IPS-18c (cell line): ENCODE results near the gene TRMT10A.
"Not testable (repeated sequence)": the region's sequence is repeated elsewhere in the genome, so short reads cannot be mapped to it uniquely, and the experiment has no call there.

Source experiments
- H3K4me3 ChIP-seq: 2 replicates; pipeline ENCODE4 v1.7.0; 2013; ENCODE audit warnings: low read depth, mild to moderate bottlenecking, low read length, moderate library complexity; ENCODE audit not compliant: insufficient read depth
- H3K9me3 ChIP-seq: one replicate; pipeline ENCODE4 v1.6.1; 2013; ENCODE audit warnings: mild to moderate bottlenecking, low read length, moderate library complexity; ENCODE audit not compliant: control insufficient read depth, insufficient read depth

Gene TRMT10A

GRCh38 chr4:99573735-99574368 lies 10.0 kb upstream of the TRMT10A start:
- H3K9me3 ChIP-seq = no peaks in the 10 kb centered on the region
- H3K4me3 ChIP-seq = no peak overlapping the region

GRCh38 chr4:99572527-99573240 lies 8.8 kb upstream of the TRMT10A start:
- Histone ChIP-seq H3K9me3 (no peaks in the 10 kb centered on the region), H3K4me3 (no peak overlapping the region)

- H3K4me3 ChIP-seq = no peak overlapping the region
- H3K9me3 ChIP-seq = no peaks in the 10 kb centered on the region
These were observed 8.0 kb upstream of the TRMT10A start for GRCh38 chr4:99571883-99572282.

GRCh38 chr4:99564921-99565320 lies 1.1 kb upstream of the TRMT10A start:
- H3K9me3 ChIP-seq = no peaks in the 10 kb centered on the region
- H3K4me3 ChIP-seq = no peak overlapping the region

- Histone ChIP-seq H3K9me3 (no peaks in the 10 kb centered on the region), H3K4me3 (no peak overlapping the region)
These were observed 11.0 kb downstream of the TRMT10A start for GRCh38 chr4:99552872-99553271.

GRCh38 chr4:99540277-99540939 lies 23.4 kb downstream of the TRMT10A start:
- Histone ChIP-seq H3K4me3 (no peak overlapping the region), H3K9me3 (no peaks in the 10 kb centered on the region)

- no peaks in the 10 kb centered on the region for H3K9me3 ChIP-seq
- no peak overlapping the region for H3K4me3 ChIP-seq
These were observed 26.2 kb downstream of the TRMT10A start for GRCh38 chr4:99537674-99538073.

- Histone ChIP-seq H3K9me3 (no peaks in the 10 kb centered on the region), H3K4me3 (no peak overlapping the region)
These were observed 27.0 kb downstream of the TRMT10A start for GRCh38 chr4:99536848-99537247.

GRCh38 chr4:99536271-99536670 lies 27.6 kb downstream of the TRMT10A start:
- H3K9me3 ChIP-seq = no peaks in the 10 kb centered on the region
- no peak overlapping the region for H3K4me3 ChIP-seq

- H3K9me3 ChIP-seq, H3K4me3 ChIP-seq: not testable (repeated sequence)
These were observed 29.1 kb downstream of the TRMT10A start for GRCh38 chr4:99534699-99535098.

- Histone ChIP-seq H3K9me3 (no peaks in the 10 kb centered on the region), H3K4me3 (no peak overlapping the region)
These were observed 33.9 kb downstream of the TRMT10A start for GRCh38 chr4:99529956-99530355.

GRCh38 chr4:99529228-99529627 lies 34.6 kb downstream of the TRMT10A start:
- H3K9me3 ChIP-seq = no peaks in the 10 kb centered on the region
- H3K4me3 ChIP-seq = no peak overlapping the region

GRCh38 chr4:99518601-99519295 lies 45.1 kb downstream of the TRMT10A start:
- H3K9me3 ChIP-seq = no peaks in the 10 kb centered on the region

GRCh38 chr4:99510721-99511120 lies 53.1 kb downstream of the TRMT10A start, which contains the start of gene C4orf17:
Gene C4orf17 (plus strand): TSS chr4:99511021. CDS start chr4:99513082, 2,061 bp downstream.
- no peaks in the 10 kb centered on the region for H3K9me3 ChIP-seq
- H3K4me3 ChIP-seq = no peak within 1 kb of the TSS

More at GRCh38 chr4:99518601-99519295, 45.1 kb downstream of the TRMT10A start:
- no peak overlapping the region for H3K4me3 ChIP-seq

- no peaks in the 10 kb centered on the region for H3K9me3 ChIP-seq
- no peak overlapping the region for H3K4me3 ChIP-seq
These were observed 56.1 kb downstream of the TRMT10A start for GRCh38 chr4:99507762-99508161.

- no peaks in the 10 kb centered on the region for H3K9me3 ChIP-seq
- H3K4me3 ChIP-seq = no peak overlapping the region
These were observed 56.5 kb downstream of the TRMT10A start for GRCh38 chr4:99507349-99507748.

- H3K9me3 ChIP-seq = no peaks in the 10 kb centered on the region
- H3K4me3 ChIP-seq = no peak overlapping the region
These were observed 57.1 kb downstream of the TRMT10A start for GRCh38 chr4:99506781-99507180.
